Sigmoid colon (tissue), 7 donors: ENCODE results near the gene SYNCRIP. TPM values are rescaled to one million over a fixed set of nuclear protein-coding genes. Genes with fewer than 3 reads are reported as not detected.

Experiments used
- DNase-seq: peaks from one replicate; pipeline ENCODE4 v3.0.0-alpha.2; 2019
- H3K27ac ChIP-seq, 4 donors: fragments of 200-600 bp; sonication (generic); one replicate each; pipeline ENCODE4 v1.5.1; 2016 to 2019; ENCODE audit warnings: mild to moderate bottlenecking in 1 of 4
- H3K27me3 ChIP-seq, 3 donors: fragments of 200-600 bp; sonication (generic); one replicate each; pipeline ENCODE4 v1.5.1; 2019; ENCODE audit warnings: mild to moderate bottlenecking in 1 of 3
- H3K36me3 ChIP-seq, 4 donors: fragments of 200-600 bp; sonication (generic); one replicate each; pipeline ENCODE4 v1.5.1; 2016 to 2019
- H3K4me1 ChIP-seq, 4 donors: fragments of 200-600 bp; sonication (generic); one replicate each; pipeline ENCODE4 v1.5.1; 2017 to 2019
- H3K4me3 ChIP-seq, 4 donors: fragments of 200-600 bp; sonication (generic); one replicate each; pipeline ENCODE4 v1.5.1; 2017 to 2019; ENCODE audit warnings: mild to moderate bottlenecking in 2 of 4, moderate library complexity in 1 of 4
- H3K9me3 ChIP-seq, 4 donors: fragments of 200-600 bp in 3 of 4; sonication (generic) in 3 of 4; one replicate each; pipeline versions ENCODE4 v1.5.1 to v1.6.1; 2013 to 2019
- EP300 ChIP-seq, 4 donors: sonication (generic); formaldehyde crosslinking; IDR thresholded peaks; one replicate each; pipeline ENCODE4 v1.6.1; 2017; ENCODE audit warnings: antibody characterized with exemption in 4 of 4
- POLR2A ChIP-seq, 2 donors: fragments of 450-650 bp; IDR thresholded peaks; one replicate each; pipeline ENCODE4 v1.6.1; 2016; ENCODE audit warnings: antibody characterized with exemption in 2 of 2, mild to moderate bottlenecking in 2 of 2, moderate library complexity in 2 of 2
- POLR2AphosphoS5 ChIP-seq, 4 donors: sonication (generic); formaldehyde crosslinking; IDR thresholded peaks; one replicate each; pipeline ENCODE4 v1.6.1; 2017; ENCODE audit warnings: antibody characterized with exemption in 4 of 4
- WGBS, 2 donors: extraction: QIAGEN DNeasy Blood & Tissue Kit; methylation state at CpG; one replicate each; pipeline ENCODE4 v1.1.7; 2013; 5-methylcytosine and 5-hydroxymethylcytosine counted together
- intact Hi-C: fragments of 100-400 bp; cut with DNase I; formaldehyde crosslinking; loops from one replicate; pipeline ENCODE4 v1.15.1; 2023
- polyA plus RNA-seq, 3 donors: library from polyadenylated mRNA; stranded (reverse); fragments of 200-250 nt; gene quantifications; one replicate each; pipeline ENCODE4 v1.2.3, GENCODE V29; 2013
- total RNA-seq, 4 donors: library from RNA; depleted of rRNA; stranded (reverse); fragments of >200 nt; gene quantifications; one replicate each; pipeline ENCODE4 v1.1.0, GENCODE V29; 2016
- TF ChIP-seq, protein P1 (sequence below), 4 experiments: fragments of 450-650 bp in 3 of 4; fragments of 200-600 bp in 1 of 4; IDR thresholded peaks; one replicate each; pipeline ENCODE4 v1.5.1; 2016 to 2019; ENCODE audit warnings: antibody characterized with exemption in 4 of 4, mild to moderate bottlenecking in 3 of 4, moderate library complexity in 2 of 4
- donor health status: healthy with polysubstance abuse.
- donor health status: Bipolar disorder and iron deficiency.
- donor health status: healthy.

SYNCRIP gene
- total and polyA plus RNA-seq, 7 donors, result 23.1 to 84.3 (median 71.6) TPM

DNA sequence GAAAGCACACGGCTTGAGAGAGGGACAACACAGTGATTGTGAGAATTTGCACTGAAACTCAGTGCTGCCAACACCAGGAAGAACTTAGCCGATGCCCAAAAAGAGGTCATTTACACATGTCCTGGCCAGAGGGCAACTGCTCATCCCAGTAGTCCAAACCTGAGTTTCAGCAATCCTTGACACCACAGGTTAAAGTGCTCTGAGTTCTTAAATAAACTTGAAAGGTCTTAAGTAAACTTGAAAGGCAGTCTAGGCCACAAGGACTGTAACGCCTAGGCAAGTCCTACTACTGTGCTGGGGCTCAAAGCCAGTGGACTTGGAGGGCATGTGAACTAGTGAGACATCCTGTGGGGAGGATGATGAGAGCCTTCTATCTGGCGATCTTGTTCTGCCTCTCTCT, 63.1 kb downstream of the SYNCRIP start:
- Histone ChIP-seq H3K4me1 (peaks cover 0 to 23% (median 6%) of the 10 kb centered on the region in 4 donors), H3K4me3 (no peak overlapping the region), H3K36me3 (no peaks in the 10 kb centered on the region), H3K27ac (no peak overlapping the region), H3K9me3 (no peaks in the 10 kb centered on the region), H3K27me3 (no peaks in the 10 kb centered on the region)
- TF ChIP-seq POLR2AphosphoS5 (IDR thresholded peaks at IDR 0.05) (no peak), POLR2A (IDR thresholded peaks at IDR 0.05) (no peak), EP300 (IDR thresholded peaks at IDR 0.05) (no peak)
- TF ChIP-seq, protein P1, sequence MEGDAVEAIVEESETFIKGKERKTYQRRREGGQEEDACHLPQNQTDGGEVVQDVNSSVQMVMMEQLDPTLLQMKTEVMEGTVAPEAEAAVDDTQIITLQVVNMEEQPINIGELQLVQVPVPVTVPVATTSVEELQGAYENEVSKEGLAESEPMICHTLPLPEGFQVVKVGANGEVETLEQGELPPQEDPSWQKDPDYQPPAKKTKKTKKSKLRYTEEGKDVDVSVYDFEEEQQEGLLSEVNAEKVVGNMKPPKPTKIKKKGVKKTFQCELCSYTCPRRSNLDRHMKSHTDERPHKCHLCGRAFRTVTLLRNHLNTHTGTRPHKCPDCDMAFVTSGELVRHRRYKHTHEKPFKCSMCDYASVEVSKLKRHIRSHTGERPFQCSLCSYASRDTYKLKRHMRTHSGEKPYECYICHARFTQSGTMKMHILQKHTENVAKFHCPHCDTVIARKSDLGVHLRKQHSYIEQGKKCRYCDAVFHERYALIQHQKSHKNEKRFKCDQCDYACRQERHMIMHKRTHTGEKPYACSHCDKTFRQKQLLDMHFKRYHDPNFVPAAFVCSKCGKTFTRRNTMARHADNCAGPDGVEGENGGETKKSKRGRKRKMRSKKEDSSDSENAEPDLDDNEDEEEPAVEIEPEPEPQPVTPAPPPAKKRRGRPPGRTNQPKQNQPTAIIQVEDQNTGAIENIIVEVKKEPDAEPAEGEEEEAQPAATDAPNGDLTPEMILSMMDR (IDR thresholded peaks at IDR 0.05), result no peak
- DNase-seq, result no peak
- WGBS, 2 donors, result 81 to 88% methylated on average over 4 of the region's 4 CpGs
- intact Hi-C loops, result no loop called here

- TF ChIP-seq POLR2A (IDR thresholded peaks at IDR 0.05), result no peak
- no peak for TF ChIP-seq POLR2AphosphoS5 (IDR thresholded peaks at IDR 0.05)
- no peak for TF ChIP-seq EP300 (IDR thresholded peaks at IDR 0.05)
- TF ChIP-seq, protein P1 (IDR thresholded peaks at IDR 0.05), result no peak
- Histone ChIP-seq H3K27ac (no peak overlapping the region), H3K4me3 (no peak overlapping the region), H3K9me3 (no peaks in the 10 kb centered on the region), H3K27me3 (no peaks in the 10 kb centered on the region), H3K36me3 (peaks cover 0 to 4% (median 2%) of the 10 kb centered on the region in 4 donors), H3K4me1 (peaks cover 0 to 23% (median 6%) of the 10 kb centered on the region in 4 donors)
- DNase-seq, result no peak
- intact Hi-C loops, result no loop called here
- WGBS, 2 donors, result 79 to 82% methylated on average over 2 of the region's 2 CpGs
Observed at GRCh38 chr6:85576476-85576875, 66.2 kb downstream of the SYNCRIP start.

- intact Hi-C loops, result no loop called here
- peaks cover 0 to 17% (median 4%) of the 10 kb centered on the region in 4 donors for H3K36me3 ChIP-seq
- H3K27me3 ChIP-seq, result no peaks in the 10 kb centered on the region
- H3K4me1 ChIP-seq, result peaks cover 0 to 17% (median 4%) of the 10 kb centered on the region in 4 donors
- no peak overlapping the region for H3K4me3 ChIP-seq
- no peaks in the 10 kb centered on the region for H3K9me3 ChIP-seq
- TF ChIP-seq, protein P1 (IDR thresholded peaks at IDR 0.05), result no peak
- no peak for TF ChIP-seq EP300 (IDR thresholded peaks at IDR 0.05)
- TF ChIP-seq POLR2A (IDR thresholded peaks at IDR 0.05), result no peak
- TF ChIP-seq POLR2AphosphoS5 (IDR thresholded peaks at IDR 0.05), result no peak
- DNase-seq, result no peak
- H3K27ac ChIP-seq, result no peak overlapping the region
Observed at GRCh38 chr6:85574932-85575598, 67.6 kb downstream of the SYNCRIP start.

- TF ChIP-seq, protein P1 (IDR thresholded peaks at IDR 0.05), result no peak
- TF ChIP-seq POLR2A (IDR thresholded peaks at IDR 0.05) (no peak), EP300 (IDR thresholded peaks at IDR 0.05) (no peak), POLR2AphosphoS5 (IDR thresholded peaks at IDR 0.05) (no peak)
- intact Hi-C loops, result no loop called here
- no peaks in the 10 kb centered on the region for H3K4me1 ChIP-seq
- no peaks in the 10 kb centered on the region for H3K27me3 ChIP-seq
- peaks cover 0 to 35% (median 4%) of the 10 kb centered on the region in 4 donors for H3K36me3 ChIP-seq
- H3K27ac ChIP-seq, result no peak overlapping the region
- DNase-seq, result no peak
- H3K9me3 ChIP-seq, result no peaks in the 10 kb centered on the region
- H3K4me3 ChIP-seq, result no peak overlapping the region
Observed at GRCh38 chr6:85569323-85569722, 73.4 kb downstream of the SYNCRIP start.

- intact Hi-C loops, result no loop called here
- Histone ChIP-seq H3K9me3 (no peaks in the 10 kb centered on the region), H3K27me3 (no peaks in the 10 kb centered on the region), H3K36me3 (peaks cover 0 to 39% (median 4%) of the 10 kb centered on the region in 4 donors), H3K4me1 (no peaks in the 10 kb centered on the region), H3K27ac (no peak overlapping the region), H3K4me3 (no peak overlapping the region)
- 86 to 91% methylated on average over 6 of the region's 6 CpGs for WGBS, 2 donors
- no peak for DNase-seq
- TF ChIP-seq POLR2A (IDR thresholded peaks at IDR 0.05), result no peak
Observed at GRCh38 chr6:85568411-85568810, 74.3 kb downstream of the SYNCRIP start.
